ENCODE results near the gene RAB13. TPM values are rescaled to one million over a fixed set of nuclear protein-coding genes. Genes with fewer than 3 reads are reported as not detected.

RAB13 gene
- total and polyA plus RNA-seq, 2 of the 13 experiments (the other 11 are each of a cell fraction or from before 2014, with no cell fraction given): 15.9 to 24.7 TPM

- Histone ChIP-seq H3K4me2 (ENCODE audit: low read depth, low read length) (no peak overlapping the region), H4K20me1 (ENCODE audit: insufficient read depth, low read length) (peaks cover 12% of the 10 kb centered on the region), H3K27me3 (ENCODE audit: control insufficient read depth in 1 of 2, insufficient read depth in 2 of 2, low read length in 2 of 2) (no peaks in the 10 kb centered on the region; a peak in 1 of 5 replicates), H3K4me3 (replicated peaks in 1 of 3; ENCODE audit: insufficient read depth in 1 of 3, low read depth in 2 of 3, low read length in 3 of 3) (no peak overlapping the region), H3K79me2 (ENCODE audit: insufficient read depth, low read length) (peaks cover 15% of the 10 kb centered on the region), H3K36me3 (replicated peaks in 1 of 2; ENCODE audit: control insufficient read depth in 1 of 2, insufficient read depth in 2 of 2, low read length in 2 of 2) (peaks cover 2 to 16% of the 10 kb centered on the region in 2 experiments; a peak in 4 of 5 replicates), H3K9me3 (ENCODE audit: low read length) (no peaks in the 10 kb centered on the region), H2AFZ (ENCODE audit: low read length) (no peak overlapping the region), H3K9ac (ENCODE audit: insufficient read depth, low read depth, low read length) (no peak overlapping the region), H3K4me1 (ENCODE audit: insufficient read depth, low read length) (peaks cover 42% of the 10 kb centered on the region), H3K27ac (ENCODE audit: extremely low read length, insufficient read depth, low read length) (no peak overlapping the region)
- DNase-seq (ENCODE audit: low spot score): no peak
- ChIA-PET CTCF (ENCODE audit: low intra/inter-chr PET ratio, low total read pairs) (no interaction called here), POLR2A (interaction anchor here (1.1 kb wide), 1 partner anchor 28 kb away, joined by 4 read pairs; the partner anchor contains the start of gene CREB3L4)
- TF ChIP-seq, protein P1, sequence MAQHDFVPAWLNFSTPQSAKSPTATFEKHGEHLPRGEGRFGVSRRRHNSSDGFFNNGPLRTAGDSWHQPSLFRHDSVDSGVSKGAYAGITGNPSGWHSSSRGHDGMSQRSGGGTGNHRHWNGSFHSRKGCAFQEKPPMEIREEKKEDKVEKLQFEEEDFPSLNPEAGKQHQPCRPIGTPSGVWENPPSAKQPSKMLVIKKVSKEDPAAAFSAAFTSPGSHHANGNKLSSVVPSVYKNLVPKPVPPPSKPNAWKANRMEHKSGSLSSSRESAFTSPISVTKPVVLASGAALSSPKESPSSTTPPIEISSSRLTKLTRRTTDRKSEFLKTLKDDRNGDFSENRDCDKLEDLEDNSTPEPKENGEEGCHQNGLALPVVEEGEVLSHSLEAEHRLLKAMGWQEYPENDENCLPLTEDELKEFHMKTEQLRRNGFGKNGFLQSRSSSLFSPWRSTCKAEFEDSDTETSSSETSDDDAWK (CRISPR knock-in tag; IDR thresholded peaks at IDR 0.05): no peak
- no peak for TF ChIP-seq WIZ (CRISPR knock-in tag; IDR thresholded peaks at IDR 0.05)
- no peak for ATAC-seq
- BruUV-seq (replicated peaks): no TSS peak
- 97% methylated on average over 11 of the region's 11 CpGs for WGBS (ENCODE audit: low lambda C conversion rate)
- no peak for FAIRE-seq
- intact Hi-C loops (cut with micrococcal nuclease; ENCODE audit: unreplicated experiment): no loop called here
- in situ Hi-C loops (cut with HindIII; ENCODE audit: extremely low pct_ligation_motif_present, low pct_unique_long_range_greater_than_20kb): no loop called here
Measured at GRCh38 chr1:153995640-153996039, 9.5 kb upstream of the RAB13 start.

- in situ Hi-C loops (cut with HindIII; ENCODE audit: extremely low pct_ligation_motif_present, low pct_unique_long_range_greater_than_20kb): no loop called here
- Histone ChIP-seq H3K27me3 (ENCODE audit: control insufficient read depth in 1 of 2, insufficient read depth in 2 of 2, low read length in 2 of 2) (no peaks in the 10 kb centered on the region; a peak in 1 of 5 replicates), H3K4me3 (replicated peaks in 1 of 3; ENCODE audit: insufficient read depth in 1 of 3, low read depth in 2 of 3, low read length in 3 of 3) (no peak overlapping the region), H2AFZ (ENCODE audit: low read length) (no peak overlapping the region), H3K4me2 (ENCODE audit: low read depth, low read length) (no peak overlapping the region), H3K79me2 (ENCODE audit: insufficient read depth, low read length) (peaks cover 16% of the 10 kb centered on the region), H4K20me1 (ENCODE audit: insufficient read depth, low read length) (peaks cover 12% of the 10 kb centered on the region), H3K27ac (ENCODE audit: extremely low read length, insufficient read depth, low read length) (no peak overlapping the region), H3K9ac (ENCODE audit: insufficient read depth, low read depth, low read length) (no peak overlapping the region), H3K9me3 (ENCODE audit: low read length) (no peaks in the 10 kb centered on the region), H3K4me1 (ENCODE audit: insufficient read depth, low read length) (peaks cover 39% of the 10 kb centered on the region), H3K36me3 (replicated peaks in 1 of 2; ENCODE audit: control insufficient read depth in 1 of 2, insufficient read depth in 2 of 2, low read length in 2 of 2) (peaks cover 2 to 16% of the 10 kb centered on the region in 2 experiments; a peak in 4 of 5 replicates)
- DNase-seq (ENCODE audit: low spot score) (no peak), FAIRE-seq (no peak), ATAC-seq (no peak)
- TF ChIP-seq KMT2A (CRISPR knock-in tag; IDR thresholded peaks at IDR 0.05): no peak
- no peak for TF ChIP-seq RAD51 (IDR thresholded peaks at IDR 0.05; ENCODE audit: borderline replicate concordance)
- no peak for TF ChIP-seq ZNF562 (CRISPR knock-in tag; IDR thresholded peaks at IDR 0.05; ENCODE audit: borderline replicate concordance)
- TF ChIP-seq, protein P2, sequence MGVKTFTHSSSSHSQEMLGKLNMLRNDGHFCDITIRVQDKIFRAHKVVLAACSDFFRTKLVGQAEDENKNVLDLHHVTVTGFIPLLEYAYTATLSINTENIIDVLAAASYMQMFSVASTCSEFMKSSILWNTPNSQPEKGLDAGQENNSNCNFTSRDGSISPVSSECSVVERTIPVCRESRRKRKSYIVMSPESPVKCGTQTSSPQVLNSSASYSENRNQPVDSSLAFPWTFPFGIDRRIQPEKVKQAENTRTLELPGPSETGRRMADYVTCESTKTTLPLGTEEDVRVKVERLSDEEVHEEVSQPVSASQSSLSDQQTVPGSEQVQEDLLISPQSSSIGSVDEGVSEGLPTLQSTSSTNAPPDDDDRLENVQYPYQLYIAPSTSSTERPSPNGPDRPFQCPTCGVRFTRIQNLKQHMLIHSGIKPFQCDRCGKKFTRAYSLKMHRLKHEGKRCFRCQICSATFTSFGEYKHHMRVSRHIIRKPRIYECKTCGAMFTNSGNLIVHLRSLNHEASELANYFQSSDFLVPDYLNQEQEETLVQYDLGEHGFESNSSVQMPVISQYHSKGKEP (CRISPR knock-in tag; IDR thresholded peaks at IDR 0.05): no peak
- ChIA-PET POLR2A (interaction anchor here (1.1 kb wide), 1 partner anchor 28 kb away, joined by 4 read pairs; the partner anchor contains the start of gene CREB3L4), CTCF (ENCODE audit: low intra/inter-chr PET ratio, low total read pairs) (no interaction called here)
- BruUV-seq (replicated peaks): no TSS peak
- 98% methylated on average over 3 of the region's 3 CpGs for WGBS (ENCODE audit: low lambda C conversion rate)
- intact Hi-C loops (cut with micrococcal nuclease; ENCODE audit: unreplicated experiment): no loop called here
Measured at GRCh38 chr1:153995202-153995601, 9.1 kb upstream of the RAB13 start.
